H1 (cell line): ENCODE results near the gene ADA. TPM values are rescaled to one million over a fixed set of nuclear protein-coding genes. Genes with fewer than 3 reads are reported as not detected.
A peak's percentile ranks its signal among the peaks of the same experiment; 100 is the strongest.

Experiments
- CTCF ChIA-PET: fragments of 300-600 bp; sonication (Branson Sonifier 250); formaldehyde crosslinking; loops from one replicate; lab custom pipeline; 2021; ENCODE audit not compliant: partially characterized antibody; lab: Charles Lee
- POLR2A ChIA-PET: fragments of 300-600 bp; sonication (Branson Sonifier 250); formaldehyde crosslinking; loops from one replicate; lab custom pipeline; 2021; ENCODE audit warnings: inconsistent platforms; ENCODE audit not compliant: partially characterized antibody; lab: Charles Lee
- DNase-seq, 2 experiments: peaks; one replicate each; pipeline versions ENCODE4 v3.0.0 to v3.0.0-alpha.2; 2010 to 2022; ENCODE audit warnings: low spot score in 2 of 2, low read depth in 1 of 2, mixed read lengths in 1 of 2
- FAIRE-seq: peaks from 2 replicates; lab custom pipeline; 2011; peaks lifted over from hg19 to GRCh38; lab: Jason Lieb, UNC
- H2AFZ ChIP-seq: 2 replicates; pipeline ENCODE4 v1.8.1; 2012; ENCODE audit warnings: low read length, inconsistent platforms
- H2AK5ac ChIP-seq: 2 replicates; pipeline ENCODE4 v1.6.1; 2013; ENCODE audit warnings: low read depth, low read length
- H2BK120ac ChIP-seq: replicated peaks from 2 replicates; pipeline ENCODE3; 2013; ENCODE audit warnings: low read depth, low read length, inconsistent platforms
- H2BK12ac ChIP-seq: 2 replicates; pipeline ENCODE4 v1.6.1; 2013; ENCODE audit warnings: low read depth, low read length
- H2BK15ac ChIP-seq: 2 replicates; pipeline ENCODE4 v1.6.1; 2013; ENCODE audit warnings: low read length
- H2BK20ac ChIP-seq: 2 replicates; pipeline ENCODE4 v1.6.1; 2013; ENCODE audit warnings: low read length
- H2BK5ac ChIP-seq: 2 replicates; pipeline ENCODE4 v1.6.1; 2013; ENCODE audit warnings: low read depth, low read length
- H3K14ac ChIP-seq: 2 replicates; pipeline ENCODE4 v1.6.1; 2013; ENCODE audit warnings: inconsistent platforms; ENCODE audit not compliant: insufficient read length
- H3K18ac ChIP-seq: 2 replicates; pipeline ENCODE4 v1.6.1; 2013; ENCODE audit warnings: low read length; ENCODE audit errors: extremely low read depth
- H3K23ac ChIP-seq: 2 replicates; pipeline ENCODE4 v1.6.1; 2013; ENCODE audit warnings: inconsistent platforms; ENCODE audit not compliant: insufficient read length
- H3K23me2 ChIP-seq: 2 replicates; pipeline ENCODE4 v1.6.1; 2013; ENCODE audit warnings: low read depth, low read length
- H3K27ac ChIP-seq: 2 replicates; pipeline ENCODE4 v1.6.1; 2011; ENCODE audit warnings: low read depth, low read length, inconsistent platforms
- H3K27me3 ChIP-seq, 4 experiments: replicated peaks in 1 of 4; 1 replicate in 1 of 4; 2 replicates in 3 of 4; pipeline versions ENCODE4 v1.6.1 to v1.8.1; 2011 to 2013; ENCODE audit warnings: low read length in 3 of 4, mild to moderate bottlenecking in 3 of 4, inconsistent platforms in 2 of 4, mixed read lengths in 2 of 4, moderate library complexity in 1 of 4; ENCODE audit not compliant: control insufficient read depth in 3 of 4, insufficient read depth in 3 of 4; ENCODE audit errors: extremely low read depth in 1 of 4
- H3K36me3 ChIP-seq, 4 experiments: 2 replicates each; pipeline versions ENCODE4 v1.6.1 to v1.8.1; 2011 to 2013; ENCODE audit warnings: mild to moderate bottlenecking in 4 of 4, low read length in 3 of 4, moderate library complexity in 2 of 4, control low read depth in 1 of 4, inconsistent platforms in 1 of 4; ENCODE audit not compliant: insufficient read depth in 4 of 4, control insufficient read depth in 2 of 4
- H3K4ac ChIP-seq: replicated peaks from 2 replicates; pipeline ENCODE3; 2013; ENCODE audit warnings: low read length, low read depth, mixed read lengths, inconsistent platforms; ENCODE audit not compliant: insufficient read length
- H3K4me1 ChIP-seq, 4 experiments: replicated peaks in 1 of 4; 1 replicate in 1 of 4; 2 replicates in 3 of 4; pipeline versions ENCODE4 v1.6.1 to v1.8.1; 2011 to 2013; ENCODE audit warnings: low read length in 3 of 4, inconsistent platforms in 2 of 4, mixed read lengths in 1 of 4; ENCODE audit not compliant: insufficient read depth in 4 of 4, control insufficient read depth in 3 of 4
- H3K4me2 ChIP-seq, 2 experiments: 2 replicates each; pipeline versions ENCODE4 v1.6.1 to v1.8.1; 2011 to 2013; ENCODE audit warnings: low read depth in 2 of 2, low read length in 2 of 2, control low read depth in 1 of 2, inconsistent platforms in 1 of 2, mild to moderate bottlenecking in 1 of 2; ENCODE audit not compliant: insufficient read depth in 1 of 2
- H3K4me3 ChIP-seq, 4 experiments: fragments of 200-600, 300-600 bp in 1 of 4; sonication (generic), shearing (Covaris generic), sonication (Bioruptor Twin) in 1 of 4; 2 replicates each; pipeline versions ENCODE4 v1.5.1 to v1.8.1; 2011 to 2016; ENCODE audit warnings: low read length in 4 of 4, low read depth in 3 of 4, control low read depth in 2 of 4, inconsistent platforms in 2 of 4, mild to moderate bottlenecking in 2 of 4, mixed read lengths in 1 of 4, moderate library complexity in 1 of 4; ENCODE audit not compliant: insufficient read depth in 2 of 4; ENCODE audit errors: extremely low read depth in 1 of 4
- H3K56ac ChIP-seq: replicated peaks from 2 replicates; pipeline ENCODE3; 2013; ENCODE audit warnings: low read depth, mild to moderate bottlenecking, mixed read lengths, low read length, inconsistent platforms; ENCODE audit not compliant: insufficient read length
- H3K79me1 ChIP-seq: 2 replicates; pipeline ENCODE4 v1.6.1; 2013; ENCODE audit warnings: low read depth, low read length, control low read depth
- H3K79me2 ChIP-seq, 2 experiments: 2 replicates each; pipeline versions ENCODE4 v1.6.1 to v1.8.1; 2012 to 2013; ENCODE audit warnings: low read length in 2 of 2, mild to moderate bottlenecking in 2 of 2, inconsistent platforms in 1 of 2; ENCODE audit not compliant: insufficient read depth in 2 of 2, control insufficient read depth in 1 of 2
- H3K9ac ChIP-seq, 4 experiments: replicated peaks in 1 of 4; 1 replicate in 1 of 4; 2 replicates in 3 of 4; pipeline versions ENCODE4 v1.6.1 to v1.8.1; 2011 to 2013; ENCODE audit warnings: low read depth in 3 of 4, low read length in 3 of 4, control low read depth in 2 of 4, mild to moderate bottlenecking in 2 of 4, moderate library complexity in 2 of 4, inconsistent platforms in 1 of 4; ENCODE audit errors: extremely low read depth in 1 of 4
- H3K9me3 ChIP-seq, 2 experiments: 2 replicates each; pipeline versions ENCODE4 v1.6.1 to v1.8.1; 2012 to 2013; ENCODE audit warnings: mild to moderate bottlenecking in 2 of 2, moderate library complexity in 2 of 2, control low read depth in 1 of 2, inconsistent platforms in 1 of 2, low read depth in 1 of 2, low read length in 1 of 2, mixed read lengths in 1 of 2; ENCODE audit not compliant: insufficient read depth in 2 of 2
- H4K20me1 ChIP-seq, 2 experiments: replicated peaks in 1 of 2; 2 replicates each; pipeline versions ENCODE3 to v1.8.1; 2011 to 2013; ENCODE audit warnings: inconsistent platforms in 2 of 2, low read length in 2 of 2, mild to moderate bottlenecking in 1 of 2; ENCODE audit not compliant: insufficient read depth in 2 of 2, control insufficient read depth in 1 of 2
- H4K5ac ChIP-seq: 2 replicates; pipeline ENCODE4 v1.6.1; 2013; ENCODE audit warnings: low read length, low read depth, mixed read lengths, inconsistent platforms; ENCODE audit not compliant: insufficient read length
- H4K8ac ChIP-seq: 2 replicates; pipeline ENCODE4 v1.8.0; 2013; ENCODE audit warnings: mild to moderate bottlenecking, moderate library complexity, low read length, inconsistent platforms; ENCODE audit not compliant: insufficient read depth; ENCODE audit errors: extremely low read depth
- H4K91ac ChIP-seq: replicated peaks from 2 replicates; pipeline ENCODE3; 2013; ENCODE audit warnings: low read length, mixed read lengths, inconsistent platforms; ENCODE audit not compliant: insufficient read length
- ATF3 ChIP-seq: IDR thresholded peaks from 2 replicates; pipeline ENCODE4 v1.6.1; 2011; ENCODE audit warnings: low read depth, mild to moderate bottlenecking, low read length; ENCODE audit not compliant: insufficient read depth
- BCL11A ChIP-seq, 2 experiments: IDR thresholded peaks; one replicate each; pipeline ENCODE4 v1.6.1; 2011; ENCODE audit warnings: low read depth in 2 of 2, low read length in 2 of 2, mild to moderate bottlenecking in 2 of 2
- EP300 ChIP-seq, 2 experiments: IDR thresholded peaks; 1 replicate in 1 of 2; 2 replicates in 1 of 2; pipeline ENCODE4 v1.6.1; 2011 to 2012; ENCODE audit warnings: low read depth in 2 of 2, low read length in 2 of 2, mild to moderate bottlenecking in 2 of 2, borderline replicate concordance in 1 of 2, inconsistent platforms in 1 of 2, moderate library complexity in 1 of 2
- JUND ChIP-seq: IDR thresholded peaks from 2 replicates; pipeline ENCODE4 v1.6.1; 2011; ENCODE audit warnings: mild to moderate bottlenecking, improper control_type of control experiment, low read length
- KDM5A ChIP-seq: fragments of 200-600 bp; IDR thresholded peaks from 2 replicates; pipeline ENCODE4 v1.7.1; 2012; ENCODE audit warnings: mild to moderate bottlenecking, low read length, inconsistent platforms, mixed read lengths
- RBBP5 ChIP-seq: IDR thresholded peaks from 2 replicates; pipeline ENCODE4 v1.7.1; 2012; ENCODE audit warnings: low read depth, mild to moderate bottlenecking, inconsistent platforms, low read length, moderate library complexity, borderline replicate concordance
- RNF2 ChIP-seq: fragments of 200-900, 300-1000 bp; sonication (generic); IDR thresholded peaks from 2 replicates; pipeline ENCODE4 v1.7.1; 2016; ENCODE audit warnings: borderline replicate concordance, low read depth, mild to moderate bottlenecking, antibody characterized with exemption, low read length; ENCODE audit not compliant: poor library complexity, severe bottlenecking; ENCODE audit errors: missing control alignments
- SIRT6 ChIP-seq: IDR thresholded peaks from one replicate; pipeline ENCODE4 v1.7.1; 2012; ENCODE audit warnings: low read length, inconsistent platforms
- TAF1 ChIP-seq: IDR thresholded peaks from 2 replicates; pipeline ENCODE4 v1.6.1; 2011; ENCODE audit warnings: mild to moderate bottlenecking, low read depth, low read length
- TAF7 ChIP-seq: optimal IDR thresholded peaks from 2 replicates; pipeline ENCODE3; 2011; ENCODE audit warnings: low read depth, mild to moderate bottlenecking, inconsistent platforms, low read length, moderate library complexity, borderline replicate concordance
- ZNF274 ChIP-seq: IDR thresholded peaks from 2 replicates; pipeline ENCODE4 v1.7.0; 2012; ENCODE audit warnings: low read length, borderline replicate concordance; ENCODE audit errors: extremely low read depth
- WGBS, 2 experiments: shearing (Covaris generic) in 1 of 2; methylation state at CpG; one replicate each; pipeline versions ENCODE4 v1.1.6 to v1.1.7; 2013 to 2015; ENCODE audit warnings: low lambda C conversion rate in 2 of 2, mixed read lengths in 2 of 2, inconsistent platforms in 1 of 2, low coverage in 1 of 2, missing lambda C conversion rate in 1 of 2; ENCODE audit not compliant: insufficient replicate concordance in 2 of 2, insufficient coverage in 1 of 2, insufficient read length in 1 of 2; ENCODE audit errors: extremely low coverage in 1 of 2, missing lambda C conversion rate in 1 of 2; 5-methylcytosine and 5-hydroxymethylcytosine counted together
- polyA plus RNA-seq, 7 experiments: library from polyadenylated mRNA; depleted of rRNA in 3 of 7; stranded (reverse) in 5 of 7; unstranded in 2 of 7; fragments of >200 nt in 5 of 7; fragments of 200-250 nt in 2 of 7; gene quantifications; 1 replicate in 5 of 7; 2 replicates in 1 of 7; 4 replicates in 1 of 7; pipeline versions ENCODE4 v1.2.1 to v1.2.3, GENCODE V29; 2011 to 2013; ENCODE audit warnings: missing spikeins in 2 of 7, mixed read lengths in 2 of 7
- total RNA-seq: library from RNA; stranded (reverse); fragmentation: NEBNext Ultra II Directional; extraction: Animal tissue kit (Norgen Biotek cat#: 25700); gene quantifications from 2 replicates; pipeline ENCODE4 v1.2.1, GENCODE V29; 2021

The ADA gene
- total and polyA plus RNA-seq, 2 of the 8 experiments (the other 6 are each of a cell fraction or from before 2014, with no cell fraction given): 19.9 to 32.8 TPM

GRCh38 chr20:44643596-44644229, 7.8 kb downstream of the ADA start:
- FAIRE-seq (no peak), DNase-seq (peak; percentile 57 to 67)
- Histone ChIP-seq H3K18ac (no peak overlapping the region; the same call in 1 of the 2 replicates), H3K36me3 (peaks cover 0 to 2% (median 0%) of the 10 kb centered on the region in 4 experiments; a peak in 1 of 8 replicates), H2AFZ (no peak overlapping the region), H2AK5ac (peak overlapping the region; percentile 98; the same call in 1 of the 2 replicates), H4K20me1 (no peaks in the 10 kb centered on the region), H2BK20ac (peak overlapping the region; percentile 97), H3K4me3 (no peak overlapping the region), H2BK5ac (peak overlapping the region; percentile 83), H3K4me2 (peak overlapping the region in 1 of 2 experiments; percentile 14; a peak in 1 of 4 replicates), H3K4ac (peak overlapping the region; percentile 22), H3K23me2 (no peaks in the 10 kb centered on the region), H3K27me3 (no peaks in the 10 kb centered on the region), H3K56ac (peak overlapping the region; percentile 21), H4K5ac (no peak overlapping the region), H3K9me3 (no peaks in the 10 kb centered on the region), H3K79me1 (0 out of 2 replicates have a peak, but pooled peaks cover 2% of the 10 kb centered on the region), H3K79me2 (no peaks in the 10 kb centered on the region), H2BK120ac (peak overlapping the region; percentile 24), H3K4me1 (peaks cover 14 to 41% (median 28%) of the 10 kb centered on the region in 4 experiments), H3K23ac (no peak overlapping the region), H2BK12ac (peak overlapping the region; percentile 60; the same call in 1 of the 2 replicates), H3K9ac (no peak overlapping the region), H4K91ac (peak overlapping the region; percentile 36), H2BK15ac (peak overlapping the region; percentile 100), H3K14ac (no peak overlapping the region), H3K27ac (no peak overlapping the region), H4K8ac (no peak overlapping the region; the same call in 1 of the 2 replicates)
- WGBS, 2 experiments: 67% methylated on average over 16 of the region's 16 CpGs; no CpG with 5 or more reads in 1 of the 2 experiments
- ChIA-PET POLR2A (interaction anchor here (1.6 to 2.1 kb wide), 2 partner anchors 26 to 56 kb away, joined by 4 to 12 read pairs; no protein-coding TSS in a partner anchor), CTCF (interaction anchor here (0.9 to 11.0 kb wide), 12 partner anchors 11 to 259 kb away, joined by 3 to 83 read pairs (median 4); no protein-coding TSS in a partner anchor)
- TF ChIP-seq ZNF274 (no peak), RBBP5 (no peak), TAF1 (no peak), RNF2 (no peak), ATF3 (no peak), TAF7 (no peak), EP300 (IDR thresholded peaks at IDR 0.05; ENCODE audit: borderline replicate concordance in 1 of 2, low read depth in 2 of 2, low read length in 2 of 2) (no peak), BCL11A (IDR thresholded peaks at IDR 0.05; ENCODE audit: low read depth in 2 of 2, low read length in 2 of 2) (no peak), KDM5A (no peak), JUND (no peak), SIRT6 (no peak)
